GM18505 (cell line): ENCODE measurements around the gene LRRC59.
A peak's percentile ranks its signal among the peaks of the same experiment; 100 is the strongest.
"Not testable (repeated sequence)": the region's sequence is repeated elsewhere in the genome, so short reads cannot be mapped to it uniquely, and the experiment has no call there.

ENCODE experiments used
- ATAC-seq: cut with Tn5 transposase; IDR thresholded peaks from one replicate; pipeline ENCODE4 v1.9.1; 2021; ENCODE audit not compliant: unreplicated experiment
- POLR2A ChIP-seq: IDR thresholded peaks from 4 replicates; pipeline ENCODE4 v1.6.1; 2011; ENCODE audit warnings: borderline replicate concordance; ENCODE audit not compliant: insufficient read depth, insufficient read length; ENCODE audit errors: extremely low read depth

LRRC59 gene

DNA sequence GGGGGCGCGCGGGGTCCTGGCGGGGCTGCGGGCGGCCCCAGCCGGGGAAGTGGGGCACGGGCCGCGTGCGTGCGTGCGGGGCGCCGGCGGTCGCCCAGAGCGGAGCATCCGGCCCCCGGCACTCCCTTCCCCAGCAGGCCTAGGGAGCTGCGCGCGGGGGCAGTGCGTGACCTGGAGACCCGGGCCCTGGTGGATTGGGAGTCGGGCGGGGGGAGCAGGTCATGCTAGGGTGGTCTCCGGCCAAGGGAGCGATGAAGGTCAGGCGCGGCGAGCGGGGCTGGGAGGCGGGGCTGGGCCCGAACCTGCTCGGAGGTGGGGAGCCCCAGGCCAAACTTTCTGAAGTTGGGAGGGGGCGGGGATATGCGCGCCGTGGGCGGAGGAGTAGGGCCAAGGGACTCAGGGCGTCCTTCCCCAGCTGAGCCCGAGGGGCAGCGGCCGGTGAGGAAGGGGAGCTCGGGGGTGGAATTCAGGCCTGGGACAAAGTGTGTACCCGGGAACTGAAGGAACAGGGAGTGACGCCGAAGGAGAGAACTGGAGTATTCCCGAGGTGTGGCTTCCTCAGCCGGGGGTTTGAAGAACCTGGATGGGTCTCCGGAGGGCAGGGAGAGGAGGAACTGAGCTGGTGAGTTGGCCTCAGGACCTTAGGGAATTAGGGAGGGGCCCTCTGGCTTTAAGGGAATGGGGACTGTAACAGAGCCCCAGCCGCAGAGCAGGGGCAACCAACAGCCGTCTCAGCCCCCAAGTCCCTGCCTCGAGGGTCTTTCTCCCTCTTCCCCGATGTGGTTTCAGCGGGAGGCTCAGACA is 50.8 kb downstream of the LRRC59 start:
- ATAC-seq = peak; percentile 57
- TF ChIP-seq POLR2A = no peak

DNA sequence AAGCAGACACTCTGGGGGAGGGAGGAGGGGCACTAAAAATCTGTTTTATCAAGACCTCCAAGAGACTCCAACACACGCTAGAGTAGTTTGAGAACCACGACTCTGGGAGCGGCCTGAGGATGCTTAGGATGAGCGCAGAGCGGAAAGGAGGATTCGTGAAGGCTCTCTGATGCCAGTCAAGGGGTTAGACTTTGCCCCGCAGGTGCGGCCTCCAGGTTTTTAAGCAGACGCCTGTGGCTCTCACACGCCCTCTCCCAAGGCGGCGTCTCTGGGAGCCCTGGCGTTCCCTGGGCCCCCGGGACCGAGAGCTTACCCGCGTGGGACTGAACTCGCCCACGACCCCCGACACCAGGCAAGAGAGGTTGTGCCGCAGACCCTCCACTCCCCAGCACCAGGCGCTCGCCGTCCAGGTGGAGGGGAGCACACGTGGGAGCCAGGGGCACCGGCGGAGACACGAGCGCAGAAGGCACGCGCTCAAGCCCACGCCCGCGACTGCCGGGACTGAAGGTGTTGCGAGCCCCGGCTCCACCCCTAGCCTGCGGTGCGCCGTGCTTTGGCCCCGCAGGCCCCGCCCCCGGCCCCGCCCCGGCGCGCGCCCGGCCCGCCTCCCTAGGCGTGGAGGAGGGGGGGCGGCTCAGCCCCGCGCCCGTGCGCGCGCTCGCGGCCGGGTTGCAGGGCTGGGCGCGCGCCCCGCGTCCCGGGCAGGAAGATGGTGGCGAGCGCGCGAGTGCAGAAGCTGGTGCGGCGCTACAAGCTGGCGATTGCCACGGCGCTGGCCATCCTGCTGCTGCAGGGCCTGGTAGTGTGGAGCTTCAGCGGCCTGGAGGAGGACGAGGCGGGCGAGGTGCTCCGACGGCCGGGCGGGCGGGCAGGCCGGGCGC is 51.7 kb downstream of the LRRC59 start, which contains the start of gene XYLT2:
XYLT2 (plus strand) TSS at position 695 of the 881 bp plus-strand sequence; CDS start at position 710, 15 bp downstream.
- TF ChIP-seq POLR2A = peak; percentile 81
- ATAC-seq = peak; percentile 76

DNA sequence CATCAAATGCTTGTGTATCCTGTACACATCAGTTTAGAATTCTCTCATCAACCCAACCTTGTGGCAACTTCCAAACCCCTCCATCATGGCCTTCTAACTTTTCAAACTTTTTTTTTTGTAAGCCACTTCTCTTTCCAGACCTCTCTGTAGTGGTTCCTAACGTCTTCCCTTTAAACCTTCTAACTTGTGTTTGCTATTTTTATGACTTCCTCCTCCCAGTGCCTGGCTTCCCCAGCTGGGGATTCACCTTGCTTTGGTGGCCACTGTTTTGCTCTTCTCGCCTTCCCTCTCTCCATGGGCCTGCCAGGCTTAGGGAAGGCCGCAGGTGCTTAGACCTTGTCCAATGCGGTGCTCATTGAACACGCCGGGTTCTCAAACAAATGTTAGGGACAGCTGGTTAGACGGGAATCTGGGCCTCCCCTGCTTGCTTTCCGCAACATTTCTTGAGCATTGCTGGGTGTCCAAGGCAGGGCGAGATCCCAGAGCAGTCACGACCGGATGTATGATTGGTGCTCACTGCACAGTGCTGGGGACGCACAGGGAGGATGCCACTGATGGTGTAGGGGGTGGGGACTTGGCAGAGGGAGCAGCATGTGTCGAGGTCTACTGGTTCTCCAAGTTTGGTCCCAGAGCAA is 52.5 kb downstream of the LRRC59 start:
- TF ChIP-seq POLR2A = no peak
- no peak for ATAC-seq

DNA sequence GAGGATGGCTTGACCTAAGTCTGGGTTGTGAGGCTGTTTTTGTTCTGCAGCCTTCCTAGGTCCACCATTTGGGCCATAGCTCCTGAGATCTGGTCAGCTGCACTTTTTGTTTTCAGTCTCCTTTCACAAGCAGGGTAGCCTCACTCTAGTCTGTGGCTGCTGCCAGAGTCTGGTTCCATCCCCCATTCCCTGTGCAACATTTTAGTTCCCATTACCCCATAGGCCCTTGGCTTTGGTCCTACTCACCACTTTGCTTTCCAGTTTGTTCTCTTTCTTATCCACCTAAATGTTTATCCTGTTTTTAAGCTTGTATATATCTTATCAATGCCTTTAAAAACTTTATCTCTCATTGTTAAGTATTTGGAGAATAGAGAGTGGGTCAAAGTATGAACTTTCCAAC is 57.9 kb downstream of the LRRC59 start:
- ATAC-seq = no peak
- TF ChIP-seq POLR2A = no peak

DNA sequence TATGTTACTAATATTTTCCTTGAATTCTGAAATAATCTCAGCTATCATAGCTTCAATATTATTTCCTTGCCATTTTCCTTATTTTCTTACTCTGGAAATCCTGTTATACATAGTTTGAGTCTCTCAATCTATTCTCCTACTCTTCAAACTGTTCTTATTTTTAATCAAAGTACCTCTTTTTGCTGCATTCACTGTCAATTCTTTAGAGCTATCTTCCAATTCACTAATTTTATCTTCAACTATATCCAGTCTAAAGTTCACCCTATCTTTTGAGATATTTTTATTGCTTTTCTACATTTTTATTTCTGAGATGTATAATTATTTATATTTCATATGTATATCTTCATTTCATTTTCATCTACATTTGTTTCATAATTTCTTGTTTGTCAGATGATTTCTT is 58.7 kb downstream of the LRRC59 start:
- no peak for TF ChIP-seq POLR2A
- no peak for ATAC-seq

DNA sequence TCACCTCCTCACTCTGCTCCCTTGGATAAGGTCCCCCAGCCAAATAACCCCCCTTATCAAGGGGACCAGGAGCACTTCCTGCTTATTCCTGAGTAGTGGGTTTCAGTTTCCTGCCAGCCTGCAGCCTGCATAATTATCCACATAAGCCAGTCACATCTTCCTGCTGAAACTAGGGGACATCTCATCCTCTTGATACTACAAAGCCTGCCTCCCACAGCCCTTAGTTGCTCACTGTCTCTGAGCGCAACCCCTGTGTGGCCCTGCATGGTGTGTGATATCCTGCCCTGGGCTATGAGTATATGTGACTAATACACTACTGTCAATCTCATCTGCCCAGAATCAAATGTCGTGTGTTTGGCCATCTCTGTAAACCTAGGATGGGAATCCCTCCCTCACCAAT is 59.4 kb downstream of the LRRC59 start:
- TF ChIP-seq POLR2A = no peak
- no peak for ATAC-seq

DNA sequence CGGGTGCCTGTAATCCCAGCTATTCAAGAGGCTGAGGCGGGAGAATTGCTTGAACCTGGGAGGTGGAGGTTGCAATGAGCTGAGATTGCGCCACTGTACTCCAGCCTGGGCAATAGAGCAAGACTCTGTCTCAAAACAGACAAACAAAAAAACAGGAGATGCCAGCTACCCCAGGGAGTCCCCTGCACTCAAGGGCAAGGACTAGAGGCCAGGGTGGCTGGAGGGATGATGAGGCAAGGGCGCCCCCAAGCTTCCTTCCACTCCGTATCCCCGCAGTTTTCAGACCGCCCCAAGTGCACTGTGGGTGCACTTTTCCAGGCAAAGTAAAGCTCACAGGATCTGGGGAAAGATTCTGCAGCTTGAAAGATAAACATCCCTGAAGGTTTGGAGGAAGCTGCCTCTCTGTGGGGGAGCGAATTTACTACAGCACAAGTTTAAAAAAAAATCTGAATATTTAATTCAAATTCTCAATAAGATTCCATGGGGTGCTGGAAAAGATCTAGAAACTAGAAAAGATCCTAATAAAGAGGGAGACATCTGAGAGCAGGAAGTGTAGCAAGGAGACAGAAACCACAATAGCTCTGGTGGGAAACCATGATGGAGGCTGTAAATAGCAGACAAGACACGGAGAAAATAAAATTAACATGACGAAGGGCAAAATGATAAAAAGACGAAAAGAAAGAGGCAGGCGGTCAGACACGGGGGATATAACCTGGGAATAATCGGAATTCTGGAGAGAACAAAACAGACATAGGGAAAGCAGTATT is 63.8 kb downstream of the LRRC59 start:
- ATAC-seq = not testable (repeated sequence)

DNA sequence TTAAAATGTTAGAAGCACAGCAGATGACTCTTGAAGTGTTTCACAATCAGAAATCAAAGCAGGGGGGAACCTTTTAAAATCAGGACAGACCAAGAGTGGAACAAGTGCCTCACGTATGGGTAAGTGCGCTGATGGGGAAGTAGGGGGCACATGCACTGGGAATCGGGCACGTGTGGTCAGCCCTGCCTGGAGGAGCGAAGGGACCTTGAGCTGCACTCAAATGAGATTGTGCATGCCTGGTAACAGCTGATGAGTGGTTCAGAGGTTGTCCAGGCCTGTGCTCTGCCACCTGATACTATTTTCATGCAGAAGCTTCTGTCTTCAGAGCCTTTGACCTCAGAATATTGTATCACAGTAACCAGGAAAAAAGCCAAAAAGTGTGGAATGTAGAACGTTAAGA is 65.1 kb downstream of the LRRC59 start:
- no peak for TF ChIP-seq POLR2A
- no peak for ATAC-seq
